HG03108 (cell line): ENCODE results near the gene SEPTIN10.
"Not testable (repeated sequence)": the region's sequence is repeated elsewhere in the genome, so short reads cannot be mapped to it uniquely, and the experiment has no call there.

ENCODE experiments used
- ATAC-seq: cut with Tn5 transposase; IDR thresholded peaks from one replicate; pipeline ENCODE4 v1.9.1; 2021; ENCODE audit warnings: moderate library complexity; ENCODE audit not compliant: unreplicated experiment

Gene SEPTIN10

GRCh38 chr2:109554758-109555157 lies 59.0 kb downstream of the SEPTIN10 start:
- no peak for ATAC-seq

DNA sequence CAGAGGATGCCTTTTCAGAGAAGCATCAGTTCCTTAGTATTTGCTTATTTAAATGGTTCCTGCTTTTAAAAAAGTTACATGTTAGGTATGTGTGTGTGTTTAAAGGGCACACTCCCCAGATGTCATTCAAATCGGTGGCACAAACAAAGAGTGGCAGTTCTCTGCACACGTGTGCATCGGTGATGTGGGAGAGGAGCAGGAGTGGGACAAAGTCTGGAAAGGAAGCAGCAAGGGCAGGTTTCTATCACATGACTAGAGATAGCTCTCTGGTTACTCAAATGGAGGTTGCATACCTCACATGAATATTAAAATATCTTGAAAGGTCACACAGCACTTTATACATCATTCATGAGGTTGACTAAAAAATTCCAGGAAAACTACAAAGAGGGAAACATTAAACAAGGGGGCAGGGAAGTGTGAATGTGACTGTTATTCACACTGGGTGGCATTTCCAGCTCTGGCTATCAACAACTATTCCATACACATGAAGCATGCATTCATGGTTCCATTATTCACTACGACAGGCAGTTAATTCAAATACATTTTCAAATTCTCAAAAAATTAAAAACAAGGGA lies 64.7 kb downstream of the SEPTIN10 start:
- ATAC-seq, result no peak

DNA sequence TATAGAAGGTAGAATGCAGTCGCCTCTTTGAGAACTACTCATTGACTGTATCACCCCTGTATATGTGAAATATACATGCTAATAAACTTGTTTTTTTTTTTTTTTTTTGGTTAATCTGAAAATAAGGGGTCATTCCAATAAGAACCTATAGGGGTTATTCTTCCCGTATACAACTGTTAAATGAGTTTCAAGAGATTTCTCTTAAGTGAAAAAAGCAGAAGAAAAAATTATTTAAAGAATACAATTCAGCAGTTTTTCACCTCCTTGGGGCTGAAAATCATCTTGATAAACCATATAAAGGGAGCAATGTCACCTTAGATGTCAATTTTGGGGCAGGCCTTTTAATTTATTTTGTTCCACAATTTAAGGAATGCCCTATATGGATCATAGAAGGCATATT lies 66.5 kb downstream of the SEPTIN10 start:
- no peak for ATAC-seq

GRCh38 chr2:109545828-109546713 lies 67.7 kb downstream of the SEPTIN10 start:
- ATAC-seq, result peak; percentile 78

GRCh38 chr2:109542384-109542783 lies 71.4 kb downstream of the SEPTIN10 start:
- no peak for ATAC-seq

GRCh38 chr2:109538546-109538945 lies 75.2 kb downstream of the SEPTIN10 start:
- ATAC-seq, result no peak

DNA sequence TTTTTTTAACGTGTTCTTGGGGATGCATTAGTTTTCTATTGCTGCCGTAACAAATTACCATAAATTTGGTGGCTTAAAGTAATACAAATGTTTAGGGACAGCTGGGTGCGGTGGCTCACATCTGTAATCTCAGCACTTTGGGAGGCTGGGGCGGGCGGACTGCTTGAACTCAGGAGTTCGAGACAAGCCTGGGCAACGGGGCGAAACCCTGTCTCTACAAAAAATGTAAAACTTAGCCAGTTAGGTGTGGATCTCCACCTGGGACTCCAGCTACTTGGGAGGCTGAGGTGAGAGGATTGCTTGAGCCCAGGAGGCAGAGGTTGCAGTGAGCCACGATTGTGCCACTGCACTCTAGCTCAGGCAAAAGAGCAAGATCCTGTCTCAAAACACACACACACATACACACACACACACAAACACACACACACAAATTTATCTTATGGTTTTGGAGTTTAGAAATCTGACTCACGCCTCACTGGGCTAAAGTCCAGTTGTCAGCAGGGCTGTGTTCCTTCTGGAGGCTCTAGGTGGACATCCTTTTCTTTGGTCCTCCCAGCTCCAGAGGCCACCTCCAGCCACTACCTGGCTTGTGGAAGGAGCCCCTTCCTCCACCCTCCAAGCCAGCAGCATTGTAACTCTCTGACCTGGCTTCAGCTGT lies 76.1 kb downstream of the SEPTIN10 start:
- no peak for ATAC-seq

DNA sequence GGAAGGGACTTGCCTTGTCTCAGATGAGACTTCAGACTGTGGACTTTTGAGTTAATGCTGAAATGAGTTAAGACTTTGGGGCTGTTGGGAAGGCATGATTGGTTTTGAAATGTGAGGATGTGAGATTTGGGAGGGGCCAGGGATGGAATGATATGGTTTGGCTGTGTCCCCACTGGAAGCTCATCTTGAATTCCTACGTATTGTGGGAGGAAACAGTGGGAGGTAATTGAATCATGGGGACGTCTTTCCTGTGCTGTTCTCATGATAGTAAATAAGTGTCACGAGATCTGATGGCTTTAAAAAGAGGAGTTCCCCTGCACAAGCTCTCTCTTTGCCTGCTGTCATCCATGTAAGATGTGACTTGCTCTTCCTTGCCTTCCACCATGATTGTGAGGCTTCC lies 77.2 kb downstream of the SEPTIN10 start:
- ATAC-seq, result not testable (repeated sequence)

GRCh38 chr2:109535217-109535946 lies 78.4 kb downstream of the SEPTIN10 start:
- no peak for ATAC-seq

DNA sequence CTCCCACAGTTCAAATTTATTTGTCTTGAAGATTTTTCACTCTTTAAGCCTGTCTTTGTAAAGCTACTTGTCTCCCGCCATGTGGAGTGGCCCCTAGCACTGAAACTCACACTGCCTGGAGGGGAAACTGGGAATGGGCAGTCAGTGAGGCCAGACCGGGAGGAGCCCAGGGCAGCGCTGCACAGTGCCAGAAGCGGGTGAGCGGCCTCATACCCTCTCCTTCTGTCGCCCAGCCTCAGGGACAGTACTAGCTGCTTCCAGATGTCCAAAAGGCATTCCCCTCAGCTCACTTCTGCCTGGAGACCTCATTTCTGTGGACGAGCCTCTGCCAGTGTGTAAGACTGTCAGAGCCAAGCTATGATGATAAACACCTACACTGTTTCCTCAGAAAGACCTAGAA lies 79.9 kb downstream of the SEPTIN10 start:
- no peak for ATAC-seq

- ATAC-seq, result no peak
Measured at GRCh38 chr2:109532728-109533076, 81.1 kb downstream of the SEPTIN10 start.

- no peak for ATAC-seq
Measured at GRCh38 chr2:109531896-109532727, 81.7 kb downstream of the SEPTIN10 start.

- ATAC-seq, result no peak
Measured at GRCh38 chr2:109531221-109531620, 82.5 kb downstream of the SEPTIN10 start.

- no peak for ATAC-seq
Measured at GRCh38 chr2:109530712-109531111, 83.1 kb downstream of the SEPTIN10 start.

DNA sequence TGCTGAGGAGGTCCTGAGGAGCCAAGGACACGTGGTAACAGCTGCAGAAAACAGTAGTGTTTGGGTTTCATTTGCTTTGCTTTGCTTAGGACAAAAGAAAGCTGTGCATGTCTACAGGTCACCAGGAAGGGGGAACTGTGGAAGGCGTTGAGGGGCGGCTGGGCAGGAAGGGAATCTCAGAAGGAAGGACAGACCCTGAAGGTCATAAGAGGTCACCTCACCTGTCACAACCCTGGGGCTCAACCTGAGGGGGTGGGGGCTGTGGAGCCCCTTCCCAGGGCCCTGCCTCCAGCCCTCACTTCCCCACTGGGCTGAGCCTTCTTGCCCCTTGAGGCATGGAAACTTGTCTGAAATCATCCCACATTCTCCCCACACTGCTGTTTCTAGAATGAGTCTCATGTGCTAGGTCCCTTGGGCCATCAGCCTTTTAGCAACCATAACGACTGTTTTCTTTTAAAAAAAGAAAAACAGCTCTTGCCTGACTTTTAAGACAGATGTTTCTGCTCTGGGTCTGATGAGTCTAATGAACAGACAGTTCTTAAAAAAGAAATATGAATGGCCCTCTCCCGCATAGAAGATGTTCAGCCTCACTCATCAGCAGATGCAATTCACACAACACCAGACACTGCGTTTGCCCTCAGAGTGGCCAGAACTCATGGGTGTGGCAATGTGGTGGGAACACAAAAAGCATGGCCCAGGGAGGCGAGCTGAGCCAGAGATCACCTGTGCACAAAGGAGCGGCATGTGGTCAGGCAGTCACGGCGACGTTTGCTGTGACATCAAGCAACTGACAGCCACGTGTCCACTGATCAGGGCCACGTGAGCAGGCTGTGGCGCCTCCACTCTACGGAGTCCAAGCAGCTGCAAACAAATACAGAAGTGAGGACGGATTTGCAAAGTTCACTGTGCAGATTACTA lies 84.0 kb downstream of the SEPTIN10 start:
- no peak for ATAC-seq

DNA sequence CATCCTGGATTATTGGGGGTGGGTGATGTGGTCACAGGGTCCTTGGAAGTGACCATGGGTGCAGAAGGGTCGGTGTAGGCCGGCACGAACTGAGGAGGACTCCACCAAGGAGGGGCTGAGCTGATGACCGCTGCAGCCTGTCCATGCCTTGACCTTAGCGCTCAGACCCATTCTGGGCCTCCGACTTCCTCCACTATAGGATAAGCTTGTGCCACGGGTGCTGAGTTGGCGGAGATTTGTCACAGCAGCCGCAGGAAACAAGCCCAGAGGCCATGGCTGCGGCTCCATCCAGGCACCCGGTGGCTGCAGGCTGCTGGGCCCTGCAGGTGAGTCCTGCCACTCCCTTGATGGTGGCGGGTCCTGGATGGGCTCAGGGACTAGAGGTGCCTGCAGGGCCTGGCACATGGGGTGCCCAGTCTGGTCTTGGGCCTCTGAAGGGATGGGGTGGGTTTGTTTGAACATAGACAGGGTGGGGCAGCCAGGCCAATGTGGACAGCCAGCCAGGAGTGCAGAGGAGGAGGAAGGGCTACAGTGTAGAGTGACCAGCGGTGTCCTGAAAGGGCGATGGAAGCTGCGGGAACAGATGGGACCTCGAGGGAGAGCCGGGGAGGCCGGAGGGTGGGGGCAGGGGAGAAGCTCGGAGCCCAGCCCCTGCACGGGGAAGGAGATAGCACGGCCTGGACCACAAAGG lies 84.8 kb downstream of the SEPTIN10 start:
- ATAC-seq, result no peak

DNA sequence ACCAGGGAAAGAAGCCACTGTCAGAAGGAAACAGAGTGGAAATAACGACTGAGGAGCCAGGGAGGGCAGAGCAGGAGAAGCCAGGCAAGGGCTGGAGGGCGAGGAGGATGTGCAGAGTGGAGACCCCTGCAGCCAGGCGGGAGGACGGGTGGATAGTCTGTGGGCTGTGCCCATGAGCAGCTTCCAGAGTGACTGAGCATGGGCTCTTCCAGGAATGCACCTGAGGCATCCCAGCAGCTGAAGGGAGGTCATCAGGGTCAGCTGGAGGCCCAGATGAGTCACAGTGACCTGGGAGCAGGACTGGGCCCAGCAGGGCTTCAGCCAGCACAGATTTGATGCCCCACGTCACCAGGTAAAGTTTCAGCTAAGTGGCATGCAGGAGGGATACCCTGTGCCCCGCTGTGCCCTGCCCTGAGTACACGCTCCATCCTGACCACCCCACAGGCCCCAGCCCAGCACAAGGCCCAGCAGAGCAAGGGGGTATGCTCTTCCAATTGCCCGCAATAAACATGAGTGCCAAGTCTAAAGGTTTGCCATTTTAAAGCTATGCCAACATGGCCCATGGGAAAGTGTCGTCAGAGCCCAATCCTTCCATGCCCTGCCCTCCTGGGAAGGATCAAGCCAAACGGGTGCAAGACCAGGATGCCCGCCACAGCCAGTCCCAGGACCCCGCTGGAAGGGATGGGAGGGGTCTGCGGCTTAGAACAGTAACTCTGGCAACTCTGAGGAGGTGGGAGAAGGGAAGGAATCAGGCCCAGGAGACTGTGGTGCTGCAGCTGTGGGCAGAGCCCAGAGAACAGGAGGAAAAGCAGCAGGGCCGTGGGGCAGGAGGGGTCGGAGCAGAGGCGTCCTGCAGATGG lies 85.7 kb downstream of the SEPTIN10 start:
- no peak for ATAC-seq

DNA sequence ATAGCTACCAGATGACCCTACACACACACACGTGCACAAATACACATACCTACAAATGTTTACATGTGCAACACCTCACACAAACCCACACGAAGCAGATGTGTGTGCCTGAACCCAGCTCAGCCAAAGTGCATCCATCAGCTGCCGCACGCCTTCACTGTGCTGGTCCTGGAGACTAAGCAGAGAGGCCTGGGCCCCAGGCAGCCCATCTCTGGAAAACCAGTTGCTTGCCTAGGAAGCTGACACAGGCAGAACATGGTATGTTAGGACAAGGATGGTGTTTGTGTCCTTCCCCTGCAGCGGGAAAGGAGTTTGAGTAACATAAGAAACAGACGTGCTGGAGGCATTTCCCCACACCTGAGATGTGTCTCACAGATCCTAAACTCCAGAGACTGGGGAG lies 86.7 kb downstream of the SEPTIN10 start:
- no peak for ATAC-seq
